LNCAP (cell line): ENCODE data around the gene OR52B6.

Experiments used
- CTCF ChIP-seq: fragments of 450-650 bp; IDR thresholded peaks from 2 replicates; pipeline ENCODE4 v1.5.1; 2017; ENCODE audit warnings: mild to moderate bottlenecking

Gene OR52B6

GRCh38 chr11:5620651-5621521 is 40.2 kb downstream of the OR52B6 start:
- TF ChIP-seq CTCF = no peak

- TF ChIP-seq CTCF = no peak
These were observed 40.9 kb downstream of the OR52B6 start for GRCh38 chr11:5621580-5621979.

- TF ChIP-seq CTCF = no peak
These were observed 42.1 kb downstream of the OR52B6 start for GRCh38 chr11:5622802-5623201.

- TF ChIP-seq CTCF = no peak
These were observed 44.0 kb downstream of the OR52B6 start, which contains the start of gene TRIM34 for GRCh38 chr11:5624489-5625279. TSS of gene TRIM34 (plus strand) at chr11:5625001. CDS start at chr11:5632332, 7,331 bp downstream.

GRCh38 chr11:5625281-5625680 is 44.6 kb downstream of the OR52B6 start:
- TF ChIP-seq CTCF = no peak

GRCh38 chr11:5626196-5626595 is 45.5 kb downstream of the OR52B6 start:
- TF ChIP-seq CTCF = no peak

- TF ChIP-seq CTCF = no peak
These were observed 50.7 kb downstream of the OR52B6 start for GRCh38 chr11:5631417-5631816.
